Measurements from ENCODE around the gene KRT38. TPM values are rescaled to one million over a fixed set of nuclear protein-coding genes. Genes with fewer than 3 reads are reported as not detected.
"Not testable (repeated sequence)": the region's sequence is repeated elsewhere in the genome, so short reads cannot be mapped to it uniquely, and the experiment has no call there.

KRT38 gene
- total RNA-seq, 1 experiment from 2014 or later, result not detected

DNA sequence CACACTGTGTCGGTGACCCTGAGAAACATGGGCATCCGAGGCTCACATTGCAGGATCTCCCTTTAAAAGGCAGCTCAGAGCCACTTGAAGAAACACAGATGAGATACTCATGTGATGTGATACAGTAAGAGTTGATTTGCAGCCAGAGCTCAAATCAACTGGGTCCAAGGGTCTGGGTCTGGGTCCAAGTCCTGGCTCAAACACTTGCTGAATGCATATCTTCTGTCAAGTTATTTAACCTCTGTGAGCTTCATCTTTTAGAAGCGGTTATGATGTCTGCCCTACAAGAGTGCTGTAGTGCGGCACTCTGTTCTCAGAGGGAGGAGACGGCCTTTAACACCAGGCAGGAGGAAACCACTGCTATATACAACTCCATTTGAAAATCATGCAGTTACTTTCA lies 6.4 kb downstream of the KRT38 start:
- H3K4me3 ChIP-seq (ENCODE audit: low read length), result no peak overlapping the region
- no peaks in the 10 kb centered on the region for H3K4me1 ChIP-seq (ENCODE audit: insufficient read depth, low read length)
- H4K20me1 ChIP-seq (ENCODE audit: low read length), result no peaks in the 10 kb centered on the region
- H3K9me2 ChIP-seq (replicated peaks; ENCODE audit: low read length), result no peaks in the 10 kb centered on the region
- BruUV-seq (replicated peaks), result no TSS peak
- H3K27me3 ChIP-seq (ENCODE audit: low read length), result no peaks in the 10 kb centered on the region
- TF ChIP-seq, protein P1, sequence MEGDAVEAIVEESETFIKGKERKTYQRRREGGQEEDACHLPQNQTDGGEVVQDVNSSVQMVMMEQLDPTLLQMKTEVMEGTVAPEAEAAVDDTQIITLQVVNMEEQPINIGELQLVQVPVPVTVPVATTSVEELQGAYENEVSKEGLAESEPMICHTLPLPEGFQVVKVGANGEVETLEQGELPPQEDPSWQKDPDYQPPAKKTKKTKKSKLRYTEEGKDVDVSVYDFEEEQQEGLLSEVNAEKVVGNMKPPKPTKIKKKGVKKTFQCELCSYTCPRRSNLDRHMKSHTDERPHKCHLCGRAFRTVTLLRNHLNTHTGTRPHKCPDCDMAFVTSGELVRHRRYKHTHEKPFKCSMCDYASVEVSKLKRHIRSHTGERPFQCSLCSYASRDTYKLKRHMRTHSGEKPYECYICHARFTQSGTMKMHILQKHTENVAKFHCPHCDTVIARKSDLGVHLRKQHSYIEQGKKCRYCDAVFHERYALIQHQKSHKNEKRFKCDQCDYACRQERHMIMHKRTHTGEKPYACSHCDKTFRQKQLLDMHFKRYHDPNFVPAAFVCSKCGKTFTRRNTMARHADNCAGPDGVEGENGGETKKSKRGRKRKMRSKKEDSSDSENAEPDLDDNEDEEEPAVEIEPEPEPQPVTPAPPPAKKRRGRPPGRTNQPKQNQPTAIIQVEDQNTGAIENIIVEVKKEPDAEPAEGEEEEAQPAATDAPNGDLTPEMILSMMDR (conservative IDR thresholded peaks at IDR 0.05; ENCODE audit: low read depth, low read length), result no peak
- TF ChIP-seq EZH2phosphoT487 (IDR thresholded peaks at IDR 0.05; ENCODE audit: borderline replicate concordance, low read length) (no peak), EZH2 (IDR thresholded peaks at IDR 0.05; ENCODE audit: low read length, unreplicated experiment) (no peak)
- H3K9me3 ChIP-seq (ENCODE audit: low read length), result no peaks in the 10 kb centered on the region
- ATAC-seq (no peak), DNase-seq (no peak)
- H3K4me2 ChIP-seq (ENCODE audit: low read length), result no peak overlapping the region
- no peaks in the 10 kb centered on the region for H3K36me3 ChIP-seq (ENCODE audit: low read depth, low read length)
- H3K27ac ChIP-seq (ENCODE audit: low read length), result no peak overlapping the region
- POLR2A ChIA-PET (ENCODE audit: unreplicated experiment), result no interaction called here
- CTCF ChIA-PET, result no interaction called here
- no peaks in the 10 kb centered on the region for H3F3A ChIP-seq (ENCODE audit: low read length, unreplicated experiment)
- no peak overlapping the region for H2AFZ ChIP-seq (ENCODE audit: low read length)
- intact Hi-C loops (cut with micrococcal nuclease), result no loop called here
- H3K79me2 ChIP-seq (ENCODE audit: low read length), result no peaks in the 10 kb centered on the region
- no peak overlapping the region for H3K9ac ChIP-seq (ENCODE audit: low read length)

DNA sequence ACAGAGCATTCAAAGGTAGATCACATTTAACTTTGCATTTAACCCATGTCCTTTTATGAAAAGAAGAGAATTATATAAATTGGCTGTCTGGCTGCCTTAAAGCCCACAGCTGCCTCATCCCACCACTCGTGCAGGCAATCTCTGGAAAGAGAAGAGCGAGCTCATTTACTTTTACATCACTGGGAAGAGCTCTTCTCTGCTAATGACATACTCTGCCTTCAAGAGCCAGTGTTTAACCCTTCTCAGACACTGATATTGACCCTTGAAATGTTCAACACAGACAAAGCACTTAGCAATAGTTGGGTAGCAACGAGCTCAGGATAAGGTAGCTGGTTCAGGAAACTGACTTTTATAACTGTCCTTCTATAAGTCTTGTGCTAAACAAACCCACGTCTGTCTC lies 6.8 kb downstream of the KRT38 start:
- DNase-seq (no peak), ATAC-seq (no peak)
- H3K9me2 ChIP-seq (replicated peaks; ENCODE audit: low read length), result no peaks in the 10 kb centered on the region
- CTCF ChIA-PET, result no interaction called here
- H4K20me1 ChIP-seq (ENCODE audit: low read length), result no peaks in the 10 kb centered on the region
- no peaks in the 10 kb centered on the region for H3K27me3 ChIP-seq (ENCODE audit: low read length)
- H2AFZ ChIP-seq (ENCODE audit: low read length), result no peak overlapping the region
- no peak for TF ChIP-seq EZH2 (IDR thresholded peaks at IDR 0.05; ENCODE audit: low read length, unreplicated experiment)
- TF ChIP-seq, protein P1 (conservative IDR thresholded peaks at IDR 0.05; ENCODE audit: low read depth, low read length), result no peak
- no peak for TF ChIP-seq EZH2phosphoT487 (IDR thresholded peaks at IDR 0.05; ENCODE audit: borderline replicate concordance, low read length)
- intact Hi-C loops (cut with micrococcal nuclease), result no loop called here
- no peaks in the 10 kb centered on the region for H3K9me3 ChIP-seq (ENCODE audit: low read length)
- H3F3A ChIP-seq (ENCODE audit: low read length, unreplicated experiment), result no peaks in the 10 kb centered on the region
- H3K4me1 ChIP-seq (ENCODE audit: insufficient read depth, low read length), result no peaks in the 10 kb centered on the region
- no peak overlapping the region for H3K4me2 ChIP-seq (ENCODE audit: low read length)
- H3K9ac ChIP-seq (ENCODE audit: low read length), result no peak overlapping the region
- POLR2A ChIA-PET (ENCODE audit: unreplicated experiment), result no interaction called here
- H3K4me3 ChIP-seq (ENCODE audit: low read length), result no peak overlapping the region
- H3K36me3 ChIP-seq (ENCODE audit: low read depth, low read length), result no peaks in the 10 kb centered on the region
- H3K79me2 ChIP-seq (ENCODE audit: low read length), result no peaks in the 10 kb centered on the region
- no TSS peak for BruUV-seq (replicated peaks)
- H3K27ac ChIP-seq (ENCODE audit: low read length), result no peak overlapping the region

DNA sequence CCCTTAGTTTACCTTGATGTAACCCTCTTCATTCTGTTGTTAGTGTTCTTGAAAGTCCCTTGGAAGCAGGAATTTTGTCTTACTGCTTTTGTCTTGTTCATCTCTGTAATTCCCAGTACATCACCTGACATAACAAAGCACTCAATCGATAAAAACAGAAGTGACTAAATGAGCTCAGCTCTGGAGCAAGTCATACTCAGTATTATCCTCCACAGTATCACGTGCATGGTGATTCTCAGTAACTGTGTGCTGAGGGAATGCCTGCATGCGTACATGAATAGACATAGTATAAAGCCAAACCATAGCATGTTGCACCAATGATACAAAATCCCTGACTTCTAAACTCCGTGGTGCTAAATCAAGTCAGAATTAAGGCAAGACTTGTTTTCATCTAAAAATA lies 7.2 kb downstream of the KRT38 start:
- Histone ChIP-seq H3K9me3 (ENCODE audit: low read length) (no peaks in the 10 kb centered on the region), H3K4me2 (ENCODE audit: low read length) (no peak overlapping the region), H2AFZ (ENCODE audit: low read length) (no peak overlapping the region), H3K9ac (ENCODE audit: low read length) (no peak overlapping the region), H4K20me1 (ENCODE audit: low read length) (no peaks in the 10 kb centered on the region), H3K4me1 (ENCODE audit: insufficient read depth, low read length) (0 out of 2 replicates have a peak, but pooled peaks cover 2% of the 10 kb centered on the region), H3K27me3 (ENCODE audit: low read length) (no peaks in the 10 kb centered on the region), H3F3A (ENCODE audit: low read length, unreplicated experiment) (no peaks in the 10 kb centered on the region), H3K27ac (ENCODE audit: low read length) (no peak overlapping the region), H3K79me2 (ENCODE audit: low read length) (no peaks in the 10 kb centered on the region), H3K4me3 (ENCODE audit: low read length) (no peak overlapping the region), H3K36me3 (ENCODE audit: low read depth, low read length) (no peaks in the 10 kb centered on the region), H3K9me2 (replicated peaks; ENCODE audit: low read length) (no peaks in the 10 kb centered on the region)
- DNase-seq, result no peak
- no TSS peak for BruUV-seq (replicated peaks)
- ChIA-PET POLR2A (ENCODE audit: unreplicated experiment) (no interaction called here), CTCF (no interaction called here)
- ATAC-seq, result no peak
- TF ChIP-seq, protein P1 (conservative IDR thresholded peaks at IDR 0.05; ENCODE audit: low read depth, low read length), result no peak
- TF ChIP-seq EZH2 (IDR thresholded peaks at IDR 0.05; ENCODE audit: low read length, unreplicated experiment) (no peak), EZH2phosphoT487 (IDR thresholded peaks at IDR 0.05; ENCODE audit: borderline replicate concordance, low read length) (no peak)
- intact Hi-C loops (cut with micrococcal nuclease), result no loop called here

DNA sequence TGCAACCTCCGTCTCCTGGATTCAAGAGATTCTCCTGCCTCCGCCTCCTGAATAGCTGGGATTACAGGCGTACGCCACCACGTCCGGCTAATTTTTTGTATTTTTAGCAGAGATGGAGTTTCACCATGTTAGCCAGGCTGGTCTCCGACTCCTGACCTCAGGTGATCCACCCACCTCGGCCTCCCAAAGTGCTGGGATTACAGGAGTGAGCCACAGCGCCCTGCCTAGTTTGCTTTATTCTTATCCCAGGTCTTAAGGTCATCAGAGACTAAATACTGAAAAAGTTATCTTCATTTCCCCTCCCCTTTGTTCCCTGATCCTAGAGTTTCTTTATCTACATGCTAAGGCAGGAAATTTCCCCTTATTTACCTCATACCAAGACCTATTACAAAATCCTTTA lies 10.4 kb downstream of the KRT38 start:
- H3K4me2 ChIP-seq (ENCODE audit: low read length); DNase-seq; BruUV-seq (replicated peaks); POLR2A ChIA-PET (ENCODE audit: unreplicated experiment); H3F3A ChIP-seq (ENCODE audit: low read length, unreplicated experiment); H3K9me2 ChIP-seq (replicated peaks; ENCODE audit: low read length); H3K9ac ChIP-seq (ENCODE audit: low read length); H4K20me1 ChIP-seq (ENCODE audit: low read length); H3K27me3 ChIP-seq (ENCODE audit: low read length); H3K4me3 ChIP-seq (ENCODE audit: low read length); intact Hi-C loops (cut with micrococcal nuclease); H3K79me2 ChIP-seq (ENCODE audit: low read length); H2AFZ ChIP-seq (ENCODE audit: low read length); ATAC-seq; H3K27ac ChIP-seq (ENCODE audit: low read length); H3K9me3 ChIP-seq (ENCODE audit: low read length); H3K4me1 ChIP-seq (ENCODE audit: insufficient read depth, low read length); H3K36me3 ChIP-seq (ENCODE audit: low read depth, low read length): not testable (repeated sequence)
- CTCF ChIA-PET, result interaction anchor here (0.7 kb wide), 1 partner anchor 114 kb away, joined by 8 read pairs; no protein-coding TSS in a partner anchor

Data from PC-3 (cell line).